Neural progenitor cell (in vitro differentiated cells): ENCODE data around the gene SLC25A13. TPM values are rescaled to one million over a fixed set of nuclear protein-coding genes. Genes with fewer than 3 reads are reported as not detected.

Experiments used
- DNase-seq: peaks from one replicate; pipeline ENCODE4 v3.0.0-alpha.2; 2016; ENCODE audit warnings: low spot score
- H2AFZ ChIP-seq: fragments of 200-600 bp; sonication (generic); replicated peaks from 2 replicates; pipeline ENCODE4 v1.6.1; 2016; ENCODE audit warnings: antibody characterized with exemption
- H3F3A ChIP-seq: fragments of 200-600 bp; sonication (generic); 2 replicates; pipeline ENCODE4 v1.6.1; 2016; ENCODE audit warnings: antibody characterized with exemption, low read depth
- H3K27ac ChIP-seq: fragments of 200-600 bp; sonication (generic); 2 replicates; pipeline ENCODE4 v1.5.1; 2016; ENCODE audit warnings: mild to moderate bottlenecking
- H3K27me3 ChIP-seq: fragments of 200-600 bp; sonication (generic); 2 replicates; pipeline ENCODE4 v1.6.1; 2016; ENCODE audit warnings: mild to moderate bottlenecking, moderate library complexity
- H3K36me3 ChIP-seq: fragments of 200-600 bp; sonication (generic); 2 replicates; pipeline ENCODE4 v1.5.1; 2016
- H3K4me1 ChIP-seq: fragments of 200-600 bp; sonication (generic); 2 replicates; pipeline ENCODE4 v1.6.1; 2016; ENCODE audit warnings: mixed run types
- H3K4me2 ChIP-seq: fragments of 200-600 bp; sonication (generic); 2 replicates; pipeline ENCODE4 v1.6.1; 2016
- H3K4me3 ChIP-seq: fragments of 200-600 bp; sonication (generic); 2 replicates; pipeline ENCODE4 v1.5.1; 2016
- H3K79me2 ChIP-seq: fragments of 200-600 bp; sonication (generic); 2 replicates; pipeline ENCODE4 v1.6.1; 2016; ENCODE audit warnings: low read depth
- H3K9ac ChIP-seq: fragments of 200-600 bp; sonication (generic); 2 replicates; pipeline ENCODE4 v1.6.1; 2016
- H3K9me3 ChIP-seq: fragments of 200-600 bp; sonication (generic); 2 replicates; pipeline ENCODE4 v1.5.1; 2016; ENCODE audit warnings: low read depth
- H4K20me1 ChIP-seq: fragments of 200-600 bp; sonication (generic); 2 replicates; pipeline ENCODE4 v1.6.1; 2016; ENCODE audit warnings: low read depth
- H3K27ac Mint-ChIP-seq: 3 replicates; pipeline ENCODE4 v1.8.0; 2021; ENCODE audit warnings: mixed read lengths
- H3K27me3 Mint-ChIP-seq: 2 replicates; pipeline ENCODE4 v1.8.0; 2022; ENCODE audit warnings: low read depth, mild to moderate bottlenecking, inconsistent platforms, moderate library complexity, mixed read lengths; ENCODE audit not compliant: insufficient read depth
- H3K36me3 Mint-ChIP-seq: 3 replicates; pipeline ENCODE4 v1.8.0; 2021; ENCODE audit warnings: mixed read lengths
- H3K4me1 Mint-ChIP-seq: 3 replicates; pipeline ENCODE4 v1.8.0; 2021; ENCODE audit warnings: mixed read lengths
- H3K4me3 Mint-ChIP-seq: 3 replicates; pipeline ENCODE4 v1.8.0; 2021; ENCODE audit warnings: mild to moderate bottlenecking, moderate library complexity, mixed read lengths
- H3K9me3 Mint-ChIP-seq: 3 replicates; pipeline ENCODE4 v1.8.0; 2020; ENCODE audit warnings: mixed read lengths
- EZH2 ChIP-seq: fragments of 200-600 bp; sonication (generic); IDR thresholded peaks from 2 replicates; pipeline ENCODE4 v1.6.1; 2017; ENCODE audit warnings: antibody characterized with exemption, mild to moderate bottlenecking, moderate library complexity
- EZH2phosphoT487 ChIP-seq: fragments of 200-600 bp; sonication (generic); IDR thresholded peaks from 2 replicates; pipeline ENCODE4 v1.6.1; 2017; ENCODE audit warnings: antibody characterized with exemption
- total RNA-seq: library from RNA; depleted of rRNA; stranded (reverse); fragments of >200 nt; gene quantifications from 2 replicates; pipeline ENCODE4 v1.2.3, GENCODE V29; 2015; ENCODE audit warnings: low replicate concordance
- TF ChIP-seq, protein P1 (sequence below): fragments of 200-600 bp; sonication (generic); IDR thresholded peaks from 2 replicates; pipeline ENCODE4 v1.5.1; 2017; ENCODE audit warnings: antibody characterized with exemption, mild to moderate bottlenecking

SLC25A13 gene
- total RNA-seq, 1 donor from 2014 or later, result 83.3 TPM

DNA sequence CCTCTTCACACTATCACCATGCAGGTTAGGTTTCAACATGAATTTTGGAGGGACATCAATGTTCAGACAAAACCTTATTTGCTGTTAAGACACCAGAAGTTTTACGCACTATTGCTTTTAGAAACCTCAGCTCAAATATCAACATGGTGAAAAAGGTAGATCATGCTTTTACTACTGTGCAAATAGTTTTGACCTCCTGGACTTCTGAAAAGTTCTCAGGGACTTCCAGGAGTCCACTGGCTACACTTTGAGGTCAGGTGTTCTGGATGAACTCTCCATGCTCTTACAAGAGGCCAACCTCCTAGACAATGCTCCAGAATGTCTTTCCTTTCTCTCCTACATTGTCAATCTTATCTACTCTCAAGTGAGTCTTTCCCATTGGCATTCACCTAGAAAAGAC is 55.9 kb downstream of the SLC25A13 start:
- Histone ChIP-seq H3K4me1 (no peaks in the 10 kb centered on the region), H3K36me3 (peaks cover 4% of the 10 kb centered on the region), H3K79me2 (peaks cover 18% of the 10 kb centered on the region), H4K20me1 (no peaks in the 10 kb centered on the region), H3K9me3 (no peaks in the 10 kb centered on the region), H3K9ac (no peak overlapping the region), H3K27me3 (no peaks in the 10 kb centered on the region), H2AFZ (no peak overlapping the region), H3K4me2 (no peak overlapping the region), H3K4me3 (no peak overlapping the region), H3K27ac (no peak overlapping the region), H3F3A (no peaks in the 10 kb centered on the region)
- no peaks in the 10 kb centered on the region for H3K9me3 Mint-ChIP-seq
- H3K4me1 Mint-ChIP-seq, result no peaks in the 10 kb centered on the region
- no peaks in the 10 kb centered on the region for H3K27me3 Mint-ChIP-seq
- no peak overlapping the region for H3K27ac Mint-ChIP-seq
- DNase-seq, result no peak
- TF ChIP-seq, protein P1, sequence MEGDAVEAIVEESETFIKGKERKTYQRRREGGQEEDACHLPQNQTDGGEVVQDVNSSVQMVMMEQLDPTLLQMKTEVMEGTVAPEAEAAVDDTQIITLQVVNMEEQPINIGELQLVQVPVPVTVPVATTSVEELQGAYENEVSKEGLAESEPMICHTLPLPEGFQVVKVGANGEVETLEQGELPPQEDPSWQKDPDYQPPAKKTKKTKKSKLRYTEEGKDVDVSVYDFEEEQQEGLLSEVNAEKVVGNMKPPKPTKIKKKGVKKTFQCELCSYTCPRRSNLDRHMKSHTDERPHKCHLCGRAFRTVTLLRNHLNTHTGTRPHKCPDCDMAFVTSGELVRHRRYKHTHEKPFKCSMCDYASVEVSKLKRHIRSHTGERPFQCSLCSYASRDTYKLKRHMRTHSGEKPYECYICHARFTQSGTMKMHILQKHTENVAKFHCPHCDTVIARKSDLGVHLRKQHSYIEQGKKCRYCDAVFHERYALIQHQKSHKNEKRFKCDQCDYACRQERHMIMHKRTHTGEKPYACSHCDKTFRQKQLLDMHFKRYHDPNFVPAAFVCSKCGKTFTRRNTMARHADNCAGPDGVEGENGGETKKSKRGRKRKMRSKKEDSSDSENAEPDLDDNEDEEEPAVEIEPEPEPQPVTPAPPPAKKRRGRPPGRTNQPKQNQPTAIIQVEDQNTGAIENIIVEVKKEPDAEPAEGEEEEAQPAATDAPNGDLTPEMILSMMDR, result no peak
- TF ChIP-seq EZH2 (no peak), EZH2phosphoT487 (no peak)
- no peak overlapping the region for H3K4me3 Mint-ChIP-seq
- peaks cover 26% of the 10 kb centered on the region for H3K36me3 Mint-ChIP-seq

- no peak for TF ChIP-seq EZH2
- TF ChIP-seq EZH2phosphoT487, result no peak
- TF ChIP-seq, protein P1, result no peak
- no peak overlapping the region for H2AFZ ChIP-seq
- H3K4me3 ChIP-seq, result no peak overlapping the region
- no peaks in the 10 kb centered on the region for H3K27me3 Mint-ChIP-seq
- no peak for DNase-seq
- H3F3A ChIP-seq, result no peaks in the 10 kb centered on the region
- no peaks in the 10 kb centered on the region for H3K36me3 ChIP-seq
- no peak overlapping the region for H3K9ac ChIP-seq
- no peak overlapping the region for H3K4me3 Mint-ChIP-seq
- H3K36me3 Mint-ChIP-seq, result peaks cover 17% of the 10 kb centered on the region
- H3K9me3 Mint-ChIP-seq, result peaks cover 30% of the 10 kb centered on the region
- no peak overlapping the region for H3K27ac Mint-ChIP-seq
- no peak overlapping the region for H3K27ac ChIP-seq
- no peak overlapping the region for H3K4me2 ChIP-seq
- no peaks in the 10 kb centered on the region for H3K4me1 Mint-ChIP-seq
- H3K27me3 ChIP-seq, result no peaks in the 10 kb centered on the region
- no peaks in the 10 kb centered on the region for H3K9me3 ChIP-seq
- no peaks in the 10 kb centered on the region for H4K20me1 ChIP-seq
- peaks cover 40% of the 10 kb centered on the region for H3K79me2 ChIP-seq
- no peaks in the 10 kb centered on the region for H3K4me1 ChIP-seq
Measured at GRCh38 chr7:96253964-96254363, 67.9 kb downstream of the SLC25A13 start.

GRCh38 chr7:96253441-96253840 is 68.5 kb downstream of the SLC25A13 start:
- Histone ChIP-seq H3K9ac (no peak overlapping the region), H3K27ac (no peak overlapping the region), H3K27me3 (no peaks in the 10 kb centered on the region), H3K9me3 (no peaks in the 10 kb centered on the region), H2AFZ (no peak overlapping the region), H4K20me1 (no peaks in the 10 kb centered on the region), H3K4me3 (no peak overlapping the region), H3K36me3 (no peaks in the 10 kb centered on the region), H3K79me2 (peaks cover 34% of the 10 kb centered on the region), H3F3A (no peaks in the 10 kb centered on the region), H3K4me2 (no peak overlapping the region), H3K4me1 (no peaks in the 10 kb centered on the region)
- H3K9me3 Mint-ChIP-seq, result peaks cover 25% of the 10 kb centered on the region
- H3K36me3 Mint-ChIP-seq, result peaks cover 15% of the 10 kb centered on the region
- no peaks in the 10 kb centered on the region for H3K4me1 Mint-ChIP-seq
- H3K27me3 Mint-ChIP-seq, result no peaks in the 10 kb centered on the region
- H3K27ac Mint-ChIP-seq, result no peak overlapping the region
- no peak for DNase-seq
- no peak overlapping the region for H3K4me3 Mint-ChIP-seq
- TF ChIP-seq EZH2, result no peak
- TF ChIP-seq, protein P1, result no peak
- no peak for TF ChIP-seq EZH2phosphoT487
